Gastroesophageal sphincter (tissue), 4 donors: ENCODE results near the gene MON1A. TPM values are rescaled to one million over a fixed set of nuclear protein-coding genes. Genes with fewer than 3 reads are reported as not detected.

Experiments used
- ATAC-seq: fragments of 150-250 bp; one replicate; pipeline ENCODE4 v1.9.1; 2016; ENCODE audit warnings: mild to moderate bottlenecking, moderate library complexity
- H3K27ac ChIP-seq, 4 donors: fragments of 200-600 bp; sonication (generic) in 3 of 4; 1 replicate in 3 of 4; 2 replicates in 1 of 4; pipeline ENCODE4 v1.5.1; 2016 to 2019
- H3K27me3 ChIP-seq: fragments of 200-600 bp; sonication (generic); one replicate; pipeline ENCODE4 v1.5.1; 2019
- H3K36me3 ChIP-seq, 2 donors: fragments of 200-600 bp; sonication (generic); one replicate each; pipeline ENCODE4 v1.5.1; 2019; ENCODE audit warnings: control low read depth in 1 of 2
- H3K4me1 ChIP-seq, 3 donors: fragments of 200-600 bp; sonication (generic); 1 replicate in 2 of 3; 2 replicates in 1 of 3; pipeline ENCODE4 v1.5.1; 2016 to 2019; ENCODE audit warnings: control low read depth in 2 of 3
- H3K4me3 ChIP-seq, 2 donors: fragments of 200-600 bp; sonication (generic); one replicate each; pipeline ENCODE4 v1.5.1; 2019; ENCODE audit warnings: mild to moderate bottlenecking in 1 of 2, moderate library complexity in 1 of 2
- H3K9me3 ChIP-seq, 3 donors: fragments of 200-600 bp; sonication (generic); one replicate each; pipeline ENCODE4 v1.5.1; 2017 to 2019; ENCODE audit warnings: control low read depth in 2 of 3
- CTCF ChIP-seq, 4 experiments: fragments of 200-600 bp in 2 of 4; fragments of 450-650 bp in 2 of 4; sonication (generic) in 1 of 4; IDR thresholded peaks; one replicate each; pipeline ENCODE4 v1.5.1; 2017 to 2019; ENCODE audit warnings: antibody characterized with exemption in 4 of 4, mild to moderate bottlenecking in 2 of 4, moderate library complexity in 2 of 4
- EP300 ChIP-seq: sonication (generic); formaldehyde crosslinking; IDR thresholded peaks from one replicate; pipeline ENCODE4 v1.6.1; 2017; ENCODE audit warnings: antibody characterized with exemption, mild to moderate bottlenecking
- POLR2A ChIP-seq, 2 donors: fragments of 450-650 bp; IDR thresholded peaks; one replicate each; pipeline ENCODE4 v1.6.1; 2017; ENCODE audit warnings: antibody characterized with exemption in 2 of 2, mild to moderate bottlenecking in 2 of 2, moderate library complexity in 1 of 2
- POLR2AphosphoS5 ChIP-seq: sonication (generic); formaldehyde crosslinking; IDR thresholded peaks from one replicate; pipeline ENCODE4 v1.6.1; 2017; ENCODE audit warnings: antibody characterized with exemption
- WGBS, 2 donors: methylation state at CpG; one replicate each; pipeline ENCODE4 v1.1.5; 2018; ENCODE audit warnings: low coverage in 1 of 2; 5-methylcytosine and 5-hydroxymethylcytosine counted together
- total RNA-seq, 4 donors: library from RNA; depleted of rRNA; stranded (reverse); fragments of >200 nt; gene quantifications; one replicate each; pipeline ENCODE4 v1.1.0, GENCODE V29; 2016

The MON1A gene
- 10 to 100 TPM in 2 of 4 donors, 1 to 10 TPM in 2; 9.0 to 21.8 (median 10.8) TPM for total RNA-seq

GRCh38 chr3:49929291-49930167 is at the start of gene MON1A:
Gene MON1A (minus strand): TSS chr3:49929811. CDS start chr3:49913346, 16,465 bp downstream.
- no peaks in the 10 kb centered on the region for H3K36me3 ChIP-seq
- H3K27ac ChIP-seq: peak within 1 kb of the TSS; percentile 83 to 91 (median 88)
- no peaks in the 10 kb centered on the region for H3K27me3 ChIP-seq
- peaks cover 0 to 24% (median 9%) of the 10 kb centered on the region in 3 donors for H3K4me1 ChIP-seq
- peak within 1 kb of the TSS; percentile 69 for H3K4me3 ChIP-seq
- TF ChIP-seq POLR2A (IDR thresholded peaks at IDR 0.05) (peak; percentile 33 to 55), CTCF (IDR thresholded peaks at IDR 0.05) (peak in 2 of 4 experiments; percentile 37 to 57), EP300 (no peak), POLR2AphosphoS5 (peak; percentile 53)
- no peaks in the 10 kb centered on the region for H3K9me3 ChIP-seq
- 0 to 5% methylated on average over 3 to 12 of the region's 56 CpGs for WGBS, 2 donors
- peak; percentile 99 for ATAC-seq

- no peaks in the 10 kb centered on the region for H3K27me3 ChIP-seq
- no peaks in the 10 kb centered on the region for H3K4me1 ChIP-seq
- ATAC-seq: no peak
- no peak overlapping the region for H3K4me3 ChIP-seq
- no peaks in the 10 kb centered on the region for H3K9me3 ChIP-seq
- 75 to 93% methylated on average over 1 to 2 of the region's 2 CpGs for WGBS, 2 donors
- peaks cover 0 to 73% of the 10 kb centered on the region in 2 donors for H3K36me3 ChIP-seq
- TF ChIP-seq POLR2A (IDR thresholded peaks at IDR 0.05) (no peak), EP300 (no peak)
- no peak overlapping the region for H3K27ac ChIP-seq
Measured at GRCh38 chr3:49976942-49977341, 47.3 kb upstream of the MON1A start.

GRCh38 chr3:49972656-49973055 is 43.0 kb upstream of the MON1A start:
- no peak for ATAC-seq
- H3K9me3 ChIP-seq: no peaks in the 10 kb centered on the region
- peaks cover 0 to 49% of the 10 kb centered on the region in 2 donors for H3K36me3 ChIP-seq
- 95 to 98% methylated on average over 9 of the region's 10 CpGs for WGBS, 2 donors
- H3K4me1 ChIP-seq: peaks cover under 1 to 32% (median 2%) of the 10 kb centered on the region in 3 donors
- no peak overlapping the region for H3K4me3 ChIP-seq
- H3K27ac ChIP-seq: no peak overlapping the region
- no peaks in the 10 kb centered on the region for H3K27me3 ChIP-seq
- no peak for TF ChIP-seq EP300
- TF ChIP-seq CTCF (IDR thresholded peaks at IDR 0.05): no peak
- TF ChIP-seq POLR2AphosphoS5: no peak
- TF ChIP-seq POLR2A (IDR thresholded peaks at IDR 0.05): no peak

- WGBS, 2 donors: 87 to 91% methylated on average over 5 to 8 of the region's 8 CpGs
- TF ChIP-seq POLR2A (IDR thresholded peaks at IDR 0.05): no peak
- TF ChIP-seq EP300: no peak
- TF ChIP-seq CTCF (IDR thresholded peaks at IDR 0.05): no peak
- no peak for TF ChIP-seq POLR2AphosphoS5
- Histone ChIP-seq H3K36me3 (peaks cover 0 to 26% of the 10 kb centered on the region in 2 donors), H3K4me3 (no peak overlapping the region), H3K27me3 (no peaks in the 10 kb centered on the region), H3K27ac (peak overlapping the region in 1 of 4 donors; percentile 64), H3K4me1 (peaks cover 4 to 53% (median 15%) of the 10 kb centered on the region in 3 donors), H3K9me3 (no peaks in the 10 kb centered on the region)
- no peak for ATAC-seq
Measured at GRCh38 chr3:49968346-49968745, 38.7 kb upstream of the MON1A start.

- TF ChIP-seq POLR2A (IDR thresholded peaks at IDR 0.05) (no peak), EP300 (no peak), POLR2AphosphoS5 (no peak), CTCF (IDR thresholded peaks at IDR 0.05) (no peak)
- peaks cover 0 to 24% of the 10 kb centered on the region in 2 donors for H3K36me3 ChIP-seq
- no peaks in the 10 kb centered on the region for H3K27me3 ChIP-seq
- peak overlapping the region; percentile 31 to 67 (median 56) for H3K27ac ChIP-seq
- peaks cover 4 to 53% (median 15%) of the 10 kb centered on the region in 3 donors for H3K4me1 ChIP-seq
- ATAC-seq: no peak
- H3K9me3 ChIP-seq: no peaks in the 10 kb centered on the region
- WGBS, 2 donors: 7 to 15% methylated on average over 4 to 5 of the region's 6 CpGs
- H3K4me3 ChIP-seq: no peak overlapping the region
Measured at GRCh38 chr3:49967291-49967690, 37.7 kb upstream of the MON1A start.
